Activated CD4-positive, alpha-beta T cell treated with anti-CD3 and anti-CD28 coated beads for 36 hours (primary cell): Measurements from ENCODE around the gene CHERP. TPM values are rescaled to one million over a fixed set of nuclear protein-coding genes. Genes with fewer than 3 reads are reported as not detected.
"Not testable (repeated sequence)": the region's sequence is repeated elsewhere in the genome, so short reads cannot be mapped to it uniquely, and the experiment has no call there.

Experiments
- ATAC-seq: fragments of 200-7000 bp; cut with Tn5 transposase; one replicate; pipeline ENCODE4 v1.10.0; 2021; ENCODE audit warnings: mild to moderate bottlenecking, moderate library complexity
- CTCF ChIA-PET: fragments of 350-600 bp; sonication (Branson Sonifier 250); formaldehyde crosslinking; loops from one replicate; lab custom pipeline; 2021; ENCODE audit warnings: antibody characterized with exemption; lab: Charles Lee
- POLR2A ChIA-PET: fragments of 350-600 bp; sonication (Branson Sonifier 250); formaldehyde crosslinking; loops from one replicate; lab custom pipeline; 2021; ENCODE audit warnings: antibody characterized with exemption, inconsistent platforms; lab: Charles Lee
- DNase-seq: peaks from one replicate; pipeline ENCODE4 v3.0.0-alpha.2; 2020
- H3K27ac Mint-ChIP-seq: one replicate; pipeline ENCODE4 v1.8.0; 2021; ENCODE audit warnings: mixed read lengths
- H3K27me3 Mint-ChIP-seq: one replicate; pipeline ENCODE4 v1.8.0; 2021; ENCODE audit warnings: mixed read lengths
- H3K36me3 Mint-ChIP-seq: one replicate; pipeline ENCODE4 v1.8.0; 2021; ENCODE audit warnings: low read depth, mixed read lengths
- H3K4me1 Mint-ChIP-seq: one replicate; pipeline ENCODE4 v1.8.0; 2021; ENCODE audit warnings: mixed read lengths
- H3K4me3 Mint-ChIP-seq: one replicate; pipeline ENCODE4 v1.8.0; 2021; ENCODE audit warnings: mild to moderate bottlenecking, moderate library complexity, mixed read lengths
- H3K9me3 Mint-ChIP-seq: one replicate; pipeline ENCODE4 v1.8.0; 2021; ENCODE audit warnings: low read depth, mixed read lengths
- intact Hi-C, 2 experiments: fragments of 100-400 bp; cut with DNase I in 1 of 2; cut with micrococcal nuclease in 1 of 2; formaldehyde crosslinking; loops; one replicate each; pipeline versions ENCODE4 v1.14.2 to v1.15.1; 2022 to 2024; cut with DNase I, micrococcal nuclease
- total RNA-seq, 2 experiments: library from RNA; stranded (reverse); gene quantifications; one replicate each; pipeline ENCODE4 v1.2.3, GENCODE V29; 2021

CHERP gene
- total RNA-seq, 2 experiments from 2014 or later = 57.9 to 64.8 TPM

DNA sequence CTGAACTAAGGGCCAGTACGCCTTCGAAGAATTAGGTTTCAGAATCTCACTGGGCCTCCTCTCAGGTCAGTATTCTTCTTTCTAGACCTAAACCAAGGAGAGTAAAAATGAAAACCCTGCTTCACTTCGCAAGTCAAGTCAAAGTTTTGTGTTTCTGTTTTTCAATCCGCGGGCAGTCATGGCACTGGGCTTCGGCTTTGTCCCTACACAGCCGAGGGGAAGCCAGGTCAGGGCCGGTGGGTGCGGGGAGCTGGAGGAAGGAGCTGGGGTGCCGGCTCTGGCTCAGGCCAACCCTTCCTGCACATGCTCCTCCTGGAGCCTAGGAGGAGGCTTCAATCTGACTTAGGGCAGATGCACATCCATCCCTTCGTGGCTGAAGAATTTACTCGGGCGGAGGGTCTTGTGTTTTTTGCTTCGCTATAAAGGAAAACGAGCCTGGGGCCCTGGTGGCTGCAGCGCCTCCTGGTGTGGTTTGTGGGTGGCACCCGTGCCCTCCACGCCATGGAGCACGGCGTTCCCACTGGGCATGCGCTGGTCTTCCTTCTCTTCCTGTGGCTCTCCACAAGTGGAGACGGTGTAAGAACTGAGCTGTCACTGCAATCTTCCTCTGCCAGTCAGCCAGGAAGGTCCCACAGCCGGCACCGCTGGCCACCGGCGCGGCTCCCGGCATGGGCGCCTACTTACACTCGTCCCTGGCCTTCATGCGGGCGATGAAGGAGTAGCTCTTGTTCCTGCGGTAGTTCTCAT is 23.6 kb downstream of the CHERP start:
- ATAC-seq = no peak
- no peaks in the 10 kb centered on the region for H3K27me3 Mint-ChIP-seq
- H3K4me3 Mint-ChIP-seq = no peak overlapping the region
- no peak overlapping the region for H3K27ac Mint-ChIP-seq
- ChIA-PET POLR2A (interaction anchor here (1.6 kb wide), 1 partner anchor 23 kb away, joined by 3 read pairs; the partner anchor contains the start of genes C19orf44 and CALR3), CTCF (interaction anchor here (0.7 kb wide), 1 partner anchor 126 kb away, joined by 3 read pairs; no protein-coding TSS in a partner anchor)
- peaks cover 47% of the 10 kb centered on the region for H3K36me3 Mint-ChIP-seq
- intact Hi-C loops = no loop called here
- no peaks in the 10 kb centered on the region for H3K4me1 Mint-ChIP-seq
- no peak for DNase-seq
- no peaks in the 10 kb centered on the region for H3K9me3 Mint-ChIP-seq

DNA sequence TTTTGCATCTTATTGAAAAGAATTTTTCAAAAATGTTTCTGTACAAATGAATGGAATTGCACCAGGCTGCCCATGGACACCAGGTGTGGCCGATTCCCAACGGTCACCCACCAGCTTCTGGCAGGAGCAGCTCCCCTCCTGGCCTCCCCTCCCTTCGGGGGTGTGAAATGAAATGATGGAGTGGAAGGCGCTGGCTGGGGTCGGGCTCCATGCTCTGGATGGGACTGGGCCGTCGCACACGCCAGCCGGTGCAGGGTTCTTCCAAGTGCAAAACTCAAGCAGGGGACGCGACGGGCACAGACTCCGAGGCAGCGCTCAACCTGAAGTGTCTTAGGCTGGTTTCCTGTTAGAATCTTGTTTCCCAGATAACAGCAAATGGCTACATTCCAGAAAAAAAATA is 24.2 kb downstream of the CHERP start:
- H3K27me3 Mint-ChIP-seq = no peaks in the 10 kb centered on the region
- H3K36me3 Mint-ChIP-seq = peaks cover 42% of the 10 kb centered on the region
- ChIA-PET CTCF (interaction anchor here (1.3 kb wide), 1 partner anchor 76 kb away, joined by 4 read pairs; no protein-coding TSS in a partner anchor), POLR2A (interaction anchor here (1.6 kb wide), 1 partner anchor 22 kb away, joined by 3 read pairs; the partner anchor contains the start of genes C19orf44 and CALR3)
- H3K27ac Mint-ChIP-seq = no peak overlapping the region
- no peaks in the 10 kb centered on the region for H3K9me3 Mint-ChIP-seq
- H3K4me3 Mint-ChIP-seq = no peak overlapping the region
- no peak for DNase-seq
- no peaks in the 10 kb centered on the region for H3K4me1 Mint-ChIP-seq
- no peak for ATAC-seq
- intact Hi-C loops = no loop called here

DNA sequence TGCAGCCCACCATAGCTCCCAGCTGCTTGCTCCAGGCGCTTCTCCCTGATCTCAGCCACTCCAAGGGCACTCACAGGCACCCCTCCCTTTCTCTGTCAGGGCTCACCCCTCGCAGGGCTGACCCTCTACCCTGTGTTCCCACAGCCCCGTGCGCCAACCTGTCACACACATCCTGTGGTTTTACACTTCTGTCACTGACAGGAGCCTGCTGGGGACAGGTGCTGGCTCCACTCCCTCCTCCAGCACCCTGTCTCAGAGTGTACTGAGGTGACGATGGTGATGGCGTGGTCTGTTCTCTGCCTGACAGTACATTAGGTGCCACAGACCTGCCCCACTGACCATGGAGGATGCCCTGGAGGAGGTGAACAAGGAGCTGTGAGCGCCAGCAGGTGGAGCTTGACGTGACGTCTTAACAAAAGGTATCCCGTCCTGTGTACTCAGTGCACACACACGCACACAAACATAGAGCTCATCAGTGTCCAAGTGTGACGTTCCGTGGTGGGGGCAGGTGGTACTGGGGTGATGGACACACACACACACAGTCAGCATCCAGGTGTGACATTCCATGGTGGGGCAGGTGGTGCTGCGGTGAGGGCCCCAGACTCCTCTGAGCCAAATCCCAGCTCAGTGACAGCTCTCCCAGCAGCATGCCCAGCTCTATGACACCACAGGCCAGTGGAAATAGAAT is 25.2 kb downstream of the CHERP start:
- Mint-ChIP-seq H3K27me3 (no peaks in the 10 kb centered on the region), H3K4me1 (no peaks in the 10 kb centered on the region), H3K27ac (no peak overlapping the region), H3K36me3 (peaks cover 36% of the 10 kb centered on the region), H3K9me3 (no peaks in the 10 kb centered on the region), H3K4me3 (no peak overlapping the region)
- ATAC-seq (no peak), DNase-seq (no peak)
- intact Hi-C loops = no loop called here
- ChIA-PET POLR2A (interaction anchor here (0.7 to 1.6 kb wide), 3 partner anchors 21 to 110 kb away, joined by 3 to 4 read pairs (median 3); partner anchors contain the start of genes C19orf44 and CALR3), CTCF (interaction anchor here (0.6 to 1.3 kb wide), 5 partner anchors 24 to 764 kb away, joined by 3 to 4 read pairs (median 3); no protein-coding TSS in a partner anchor)

DNA sequence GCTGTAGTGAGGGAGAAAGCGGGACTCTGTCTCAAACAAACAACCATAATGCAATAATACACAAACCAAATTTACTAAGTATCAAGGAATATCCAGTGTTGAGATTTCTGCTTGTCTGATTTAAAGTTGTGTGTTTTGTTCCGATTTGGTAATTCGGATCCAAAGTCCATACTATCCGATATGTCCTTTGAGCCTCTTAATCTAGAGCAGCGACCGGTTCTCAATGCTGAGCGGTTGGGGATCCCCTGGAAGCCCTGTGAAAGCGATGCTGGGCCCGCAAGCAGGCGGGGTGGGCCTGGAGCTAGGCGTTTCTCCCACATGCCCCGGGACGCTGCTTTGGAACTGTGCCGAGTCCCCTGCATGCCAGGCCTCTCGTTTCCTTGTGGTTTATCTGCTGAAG is 25.9 kb downstream of the CHERP start:
- no peak for ATAC-seq
- H3K27ac Mint-ChIP-seq = no peak overlapping the region
- no peak overlapping the region for H3K4me3 Mint-ChIP-seq
- DNase-seq = no peak
- ChIA-PET POLR2A (no interaction called here), CTCF (interaction anchor here (0.6 to 1.3 kb wide), 2 partner anchors 97 to 100 kb away, joined by 3 read pairs; no protein-coding TSS in a partner anchor)
- H3K27me3 Mint-ChIP-seq = no peaks in the 10 kb centered on the region
- intact Hi-C loops = no loop called here
- peaks cover 35% of the 10 kb centered on the region for H3K36me3 Mint-ChIP-seq
- no peaks in the 10 kb centered on the region for H3K9me3 Mint-ChIP-seq
- no peaks in the 10 kb centered on the region for H3K4me1 Mint-ChIP-seq

GRCh38 chr19:16514383-16515019 is 27.7 kb downstream of the CHERP start:
- Mint-ChIP-seq H3K36me3 (peaks cover 23% of the 10 kb centered on the region), H3K4me3 (no peak overlapping the region), H3K27ac (no peak overlapping the region), H3K4me1 (no peaks in the 10 kb centered on the region), H3K27me3 (no peaks in the 10 kb centered on the region), H3K9me3 (no peaks in the 10 kb centered on the region)
- POLR2A ChIA-PET = no interaction called here
- DNase-seq (no peak), ATAC-seq (no peak)
- CTCF ChIA-PET = interaction anchor here (0.5 kb wide), 1 partner anchor 16 kb away, joined by 3 read pairs; no protein-coding TSS in a partner anchor
- intact Hi-C loops = no loop called here

DNA sequence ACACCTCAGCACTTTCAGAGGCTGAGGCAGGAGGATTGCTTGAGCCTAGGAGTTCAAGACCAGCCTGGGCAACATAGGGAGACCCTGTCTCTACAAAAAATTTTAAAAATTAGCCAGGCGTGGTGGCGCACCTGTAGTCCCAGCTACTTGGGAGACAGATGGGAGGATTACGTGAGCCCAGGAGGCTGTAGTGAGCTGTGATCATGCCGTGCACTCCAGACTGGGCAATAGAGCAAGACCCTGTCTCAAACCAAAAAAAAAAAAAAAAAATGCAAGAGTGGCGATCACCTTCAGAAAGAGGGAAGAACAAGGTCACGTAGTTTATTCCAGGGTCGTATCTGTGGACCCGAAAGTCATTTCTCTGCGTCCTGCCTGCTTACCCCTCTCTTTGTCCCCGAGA is 29.6 kb downstream of the CHERP start:
- POLR2A ChIA-PET, CTCF ChIA-PET: not testable (repeated sequence)
- peaks cover 14% of the 10 kb centered on the region for H3K36me3 Mint-ChIP-seq

GRCh38 chr19:16509141-16510061 is 32.8 kb downstream of the CHERP start:
- intact Hi-C loops = no loop called here
- ATAC-seq (no peak), DNase-seq (no peak)
- CTCF ChIA-PET = interaction anchor here (0.6 to 1.2 kb wide), 2 partner anchors 118 to 126 kb away, joined by 3 to 6 read pairs; no protein-coding TSS in a partner anchor
- no peak overlapping the region for H3K27ac Mint-ChIP-seq
- no peaks in the 10 kb centered on the region for H3K4me1 Mint-ChIP-seq
- H3K9me3 Mint-ChIP-seq = no peaks in the 10 kb centered on the region
- POLR2A ChIA-PET = no interaction called here
- no peak overlapping the region for H3K4me3 Mint-ChIP-seq
- no peaks in the 10 kb centered on the region for H3K27me3 Mint-ChIP-seq
- H3K36me3 Mint-ChIP-seq = peaks cover 11% of the 10 kb centered on the region

More for the DNA sequence above, 29.6 kb downstream of the CHERP start:
- intact Hi-C loops, H3K27me3 Mint-ChIP-seq, ATAC-seq, H3K9me3 Mint-ChIP-seq, H3K4me1 Mint-ChIP-seq, H3K4me3 Mint-ChIP-seq, H3K27ac Mint-ChIP-seq, DNase-seq: not testable (repeated sequence)

DNA sequence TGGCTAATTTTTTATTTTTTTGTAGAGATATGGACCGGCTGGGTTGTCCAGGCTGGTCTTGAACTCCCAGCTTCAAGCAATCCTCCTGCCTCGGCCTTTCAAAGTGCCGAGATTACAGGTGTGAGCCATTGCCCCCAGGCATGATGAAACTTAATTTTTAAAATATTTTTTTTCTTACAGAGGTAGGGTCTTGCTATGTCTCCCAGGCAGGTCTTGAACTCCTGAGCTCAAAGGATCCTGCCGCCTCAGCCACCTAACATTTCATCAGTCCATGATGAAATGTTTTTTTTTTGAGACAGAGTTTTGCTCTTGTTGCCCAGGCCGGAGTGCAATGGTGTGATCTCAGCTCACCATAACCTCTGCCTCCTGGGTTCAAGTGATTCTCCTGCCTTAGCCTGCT is 33.7 kb downstream of the CHERP start:
- POLR2A ChIA-PET = interaction anchor here (0.6 kb wide), 1 partner anchor 49 kb away, joined by 4 read pairs; no protein-coding TSS in a partner anchor

DNA sequence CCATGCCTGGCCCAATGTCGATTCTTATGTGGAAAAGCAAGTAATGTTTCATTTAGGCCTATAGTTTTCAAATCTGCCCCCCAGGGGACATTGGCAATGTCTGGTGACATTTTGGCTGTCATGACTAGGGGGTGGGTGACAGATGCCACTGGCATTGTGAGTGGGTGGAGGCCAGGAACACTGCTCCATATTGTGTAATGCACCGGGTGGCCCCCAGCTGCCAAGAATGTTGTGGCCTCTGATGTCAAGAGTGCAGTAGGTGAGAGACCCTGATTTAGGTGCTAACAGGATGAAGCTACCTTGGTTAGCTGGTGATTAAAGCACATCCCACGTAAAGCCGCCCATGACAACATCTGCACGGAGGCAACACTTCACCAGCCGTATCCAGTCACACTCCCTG is 35.3 kb downstream of the CHERP start:
- H3K36me3 Mint-ChIP-seq = peaks cover 22% of the 10 kb centered on the region
- ATAC-seq = no peak
- no peaks in the 10 kb centered on the region for H3K9me3 Mint-ChIP-seq
- intact Hi-C loops = no loop called here
- H3K27ac Mint-ChIP-seq = no peak overlapping the region
- no peaks in the 10 kb centered on the region for H3K4me1 Mint-ChIP-seq
- H3K4me3 Mint-ChIP-seq = no peak overlapping the region
- POLR2A ChIA-PET = no interaction called here
- DNase-seq = no peak
- CTCF ChIA-PET = interaction anchor here (0.6 kb wide), 3 partner anchors 34 to 315 kb away, joined by 3 read pairs; no protein-coding TSS in a partner anchor
- H3K27me3 Mint-ChIP-seq = no peaks in the 10 kb centered on the region

More for the DNA sequence above, 33.7 kb downstream of the CHERP start:
- intact Hi-C loops = no loop called here
- Mint-ChIP-seq H3K27ac (no peak overlapping the region), H3K4me3 (no peak overlapping the region), H3K9me3 (no peaks in the 10 kb centered on the region), H3K4me1 (no peaks in the 10 kb centered on the region), H3K36me3 (peaks cover 13% of the 10 kb centered on the region), H3K27me3 (no peaks in the 10 kb centered on the region)
- DNase-seq = no peak
- CTCF ChIA-PET = interaction anchor here (0.7 kb wide), 1 partner anchor 70 kb away, joined by 4 read pairs; no protein-coding TSS in a partner anchor
- ATAC-seq = no peak

GRCh38 chr19:16506161-16506560 is 36.1 kb downstream of the CHERP start:
- H3K36me3 Mint-ChIP-seq = peaks cover 23% of the 10 kb centered on the region
- H3K4me1 Mint-ChIP-seq, H3K4me3 Mint-ChIP-seq, H3K27me3 Mint-ChIP-seq, intact Hi-C loops, DNase-seq, H3K9me3 Mint-ChIP-seq, H3K27ac Mint-ChIP-seq, POLR2A ChIA-PET, ATAC-seq: not testable (repeated sequence)
- CTCF ChIA-PET = interaction anchor here (0.6 kb wide), 2 partner anchors 111 to 316 kb away, joined by 3 read pairs; no protein-coding TSS in a partner anchor
